ENCODE results near the gene ZNF281.

Gene ZNF281

DNA sequence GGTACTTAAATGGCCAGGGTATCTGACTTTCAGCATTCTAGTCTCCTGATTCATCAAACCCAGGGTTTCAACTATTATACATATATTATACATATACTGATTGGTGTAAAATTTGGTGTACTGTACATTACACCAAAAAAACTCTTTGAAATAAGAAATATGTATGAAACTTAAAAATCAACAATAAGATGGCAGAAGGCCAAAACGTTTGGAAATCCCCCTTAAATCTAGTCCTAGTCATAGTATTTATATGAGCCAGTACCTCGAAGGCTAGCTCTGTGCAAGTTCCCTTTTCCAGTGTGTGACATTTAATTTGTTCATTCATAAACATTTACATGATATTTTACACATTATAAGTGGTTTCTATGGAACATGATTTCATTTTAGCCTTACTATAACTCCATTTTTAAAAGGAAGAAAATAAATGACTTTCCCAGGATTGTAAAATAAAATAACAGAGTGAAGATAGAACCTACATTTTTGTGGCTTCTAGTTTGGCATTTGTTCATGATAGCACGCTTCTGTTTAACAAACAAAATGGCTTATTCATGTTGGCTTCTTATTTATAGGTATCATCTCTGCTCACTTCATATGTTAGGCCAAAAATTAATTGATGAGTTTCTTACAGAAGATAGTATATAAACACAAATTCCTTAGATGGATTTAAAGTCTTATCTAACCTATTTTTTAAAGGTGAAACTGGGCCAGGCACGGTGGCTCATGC, 18.8 kb upstream of the ZNF281 start:
- TF ChIP-seq ZFX (IDR thresholded peaks at IDR 0.05; ENCODE audit: borderline replicate concordance) (no peak), CTCF (IDR thresholded peaks at IDR 0.05) (no peak)
- H3K27ac ChIP-seq = no peak overlapping the region

DNA sequence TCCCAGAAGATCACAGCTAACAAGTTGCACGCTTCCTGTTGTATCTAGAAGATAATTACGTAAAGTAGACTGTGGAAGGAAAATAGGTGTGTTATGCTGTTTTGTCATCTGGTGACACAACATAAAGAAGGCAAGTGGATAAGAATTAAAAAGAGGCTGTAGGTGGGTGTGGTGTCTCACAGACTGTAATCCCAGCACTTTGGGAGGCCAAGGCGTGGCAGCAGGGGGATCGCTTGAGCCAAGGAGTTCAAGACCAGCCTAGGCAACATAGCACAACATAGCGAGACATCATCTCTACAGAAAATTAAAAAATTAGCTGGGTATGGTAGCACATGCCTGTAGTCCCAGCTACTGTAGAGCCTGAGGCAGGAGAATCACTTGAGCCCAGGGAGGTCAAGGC, 17.9 kb upstream of the ZNF281 start:
- H3K27ac ChIP-seq = no peak overlapping the region
- TF ChIP-seq CTCF (IDR thresholded peaks at IDR 0.05) = no peak
- no peak for TF ChIP-seq ZFX (IDR thresholded peaks at IDR 0.05; ENCODE audit: borderline replicate concordance)

DNA sequence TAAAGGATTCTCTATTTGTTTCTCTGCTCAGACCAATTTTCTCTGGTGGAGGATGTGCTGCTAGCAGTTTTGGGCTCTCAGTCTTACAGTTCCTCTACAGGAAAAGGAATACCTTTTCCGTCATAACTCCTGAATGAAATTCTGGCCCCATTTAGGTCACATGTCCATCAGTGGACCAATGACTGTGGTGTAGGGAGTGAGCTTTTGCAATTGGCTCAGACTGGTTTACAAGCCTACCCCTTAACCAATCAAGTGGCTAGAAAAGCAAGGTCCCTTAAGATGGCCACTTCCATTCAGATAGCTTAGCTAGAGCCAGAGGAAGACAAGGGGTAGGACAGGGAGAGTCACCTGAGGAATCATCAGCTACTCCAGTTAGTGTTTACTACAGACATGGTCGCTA, 16.4 kb upstream of the ZNF281 start:
- no peak overlapping the region for H3K27ac ChIP-seq
- no peak for TF ChIP-seq ZFX (IDR thresholded peaks at IDR 0.05; ENCODE audit: borderline replicate concordance)
- no peak for TF ChIP-seq CTCF (IDR thresholded peaks at IDR 0.05)

- no peak overlapping the region for H3K27ac ChIP-seq
- TF ChIP-seq ZFX (IDR thresholded peaks at IDR 0.05; ENCODE audit: borderline replicate concordance) = no peak
- no peak for TF ChIP-seq CTCF (IDR thresholded peaks at IDR 0.05)
Measured at GRCh38 chr1:200423235-200423634, 13.4 kb upstream of the ZNF281 start.

- no peak for TF ChIP-seq ZFX (IDR thresholded peaks at IDR 0.05; ENCODE audit: borderline replicate concordance)
- TF ChIP-seq CTCF (IDR thresholded peaks at IDR 0.05) = no peak
- no peak overlapping the region for H3K27ac ChIP-seq
Measured at GRCh38 chr1:200422211-200422610, 12.4 kb upstream of the ZNF281 start.

DNA sequence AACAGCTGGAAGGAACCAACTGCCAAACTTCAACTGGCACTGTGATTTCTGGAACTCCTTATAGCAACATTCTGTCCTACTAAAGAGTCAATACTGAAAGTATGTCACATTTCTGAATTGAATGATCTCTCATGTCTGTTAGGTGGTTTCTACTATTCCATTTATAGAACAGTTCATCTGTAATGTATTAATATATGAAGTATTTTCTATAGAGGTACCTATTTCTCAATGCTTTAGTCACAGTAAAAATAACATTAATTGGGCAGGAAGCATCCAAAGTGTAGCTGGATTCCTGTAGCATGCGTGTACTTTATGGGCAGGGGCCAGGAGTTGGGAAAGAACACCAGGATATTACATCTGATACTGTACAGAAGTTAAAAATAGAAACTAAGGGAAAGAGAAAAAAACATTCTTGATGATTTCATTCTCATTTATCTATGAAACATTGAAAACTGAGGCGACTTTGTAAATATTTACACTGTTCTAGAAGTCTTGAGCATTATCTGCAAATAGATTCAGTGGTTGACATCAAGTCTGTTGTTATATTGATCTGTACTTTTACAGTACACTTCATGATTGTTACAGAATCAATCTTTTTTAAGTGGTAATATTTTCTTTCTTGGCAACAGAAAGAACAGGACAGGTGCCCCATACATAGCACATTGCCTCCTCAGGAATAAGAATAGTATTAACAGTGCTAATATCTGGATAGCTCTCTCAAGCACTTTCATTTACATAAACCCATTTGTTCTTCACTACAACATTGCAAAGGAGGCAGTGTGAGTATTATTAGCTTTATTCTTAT, 6.2 kb upstream of the ZNF281 start:
- TF ChIP-seq CTCF (IDR thresholded peaks at IDR 0.05) = no peak
- peak overlapping the region; percentile 57 for H3K27ac ChIP-seq

DNA sequence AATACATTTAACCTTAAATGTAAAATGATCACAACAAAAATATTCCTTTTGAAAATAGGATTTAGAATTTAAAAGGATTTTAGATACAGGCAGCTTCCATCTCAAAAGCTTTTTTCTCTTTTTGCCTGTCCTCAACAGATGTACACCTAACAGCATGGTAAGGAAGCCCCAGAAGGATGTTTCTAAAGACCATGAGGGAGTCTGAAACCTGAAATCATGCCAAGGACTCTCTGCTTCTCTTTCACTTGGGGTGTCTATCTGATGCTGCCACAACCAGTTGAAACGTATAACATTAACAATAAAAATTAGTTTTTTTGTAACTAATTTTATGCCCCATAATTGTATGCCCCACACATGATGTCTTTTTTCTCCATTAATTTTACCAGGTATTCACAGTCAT, 5.4 kb upstream of the ZNF281 start:
- no peak for TF ChIP-seq ZFX (IDR thresholded peaks at IDR 0.05; ENCODE audit: borderline replicate concordance)
- no peak for TF ChIP-seq CTCF (IDR thresholded peaks at IDR 0.05)
- H3K27ac ChIP-seq = peak overlapping the region; percentile 57
